Stimulated activated CD4-positive, alpha-beta T cell treated with anti-CD3 and anti-CD28 coated beads, Interleukin-4, amount 100 ng/mL, for 1 hour (primary cell): Measurements from ENCODE around the gene IL36A.

Experiments
- DNase-seq: peaks from one replicate; pipeline ENCODE4 v3.0.0-alpha.2; 2020

The IL36A gene

GRCh38 chr2:113053666-113054065 lies 48.4 kb downstream of the IL36A start:
- no peak for DNase-seq

GRCh38 chr2:113054066-113054465 lies 48.8 kb downstream of the IL36A start:
- no peak for DNase-seq

- DNase-seq = no peak
Measured at GRCh38 chr2:113056521-113056920, 51.3 kb downstream of the IL36A start.

GRCh38 chr2:113057117-113057516 lies 51.9 kb downstream of the IL36A start:
- no peak for DNase-seq
